Esophagus muscularis mucosa (tissue), 4 donors: ENCODE data around the gene CEMIP2. TPM values are rescaled to one million over a fixed set of nuclear protein-coding genes. Genes with fewer than 3 reads are reported as not detected.

Source experiments
- DNase-seq: peaks from one replicate; pipeline ENCODE4 v3.0.0-alpha.2; 2017; ENCODE audit errors: extremely low spot score
- H3K27ac ChIP-seq, 4 donors: fragments of 200-600 bp; sonication (generic); replicated peaks in 1 of 4; 1 replicate in 3 of 4; 2 replicates in 1 of 4; pipeline ENCODE4 v1.5.1; 2016 to 2019; ENCODE audit warnings: mild to moderate bottlenecking in 1 of 4
- H3K27me3 ChIP-seq, 4 donors: fragments of 200-600 bp; sonication (generic); one replicate each; pipeline versions ENCODE4 v1.5.1 to v1.6.0; 2016 to 2019
- H3K36me3 ChIP-seq, 4 donors: fragments of 200-600 bp; sonication (generic); one replicate each; pipeline ENCODE4 v1.5.1; 2016 to 2019
- H3K4me1 ChIP-seq, 4 donors: fragments of 200-600 bp; sonication (generic); one replicate each; pipeline ENCODE4 v1.5.1; 2016 to 2019
- H3K4me3 ChIP-seq, 4 donors: fragments of 200-600 bp; sonication (generic); 1 replicate in 2 of 4; 2 replicates in 2 of 4; pipeline ENCODE4 v1.5.1; 2016 to 2019; ENCODE audit warnings: mild to moderate bottlenecking in 4 of 4, moderate library complexity in 1 of 4
- H3K9me3 ChIP-seq, 4 donors: fragments of 200-600 bp; sonication (generic); 1 replicate in 3 of 4; 2 replicates in 1 of 4; pipeline ENCODE4 v1.5.1; 2016 to 2019
- EP300 ChIP-seq: sonication (generic); formaldehyde crosslinking; IDR thresholded peaks from one replicate; pipeline ENCODE4 v1.6.1; 2017; ENCODE audit warnings: antibody characterized with exemption
- POLR2A ChIP-seq: fragments of 450-650 bp; IDR thresholded peaks from one replicate; pipeline ENCODE4 v1.6.1; 2017; ENCODE audit warnings: antibody characterized with exemption, moderate library complexity, mild to moderate bottlenecking, low read depth
- POLR2AphosphoS5 ChIP-seq, 2 donors: sonication (generic); formaldehyde crosslinking; IDR thresholded peaks; one replicate each; pipeline ENCODE4 v1.6.1; 2017; ENCODE audit warnings: antibody characterized with exemption in 2 of 2
- WGBS: methylation state at CpG from one replicate; pipeline ENCODE4 v1.1.5; 2018; 5-methylcytosine and 5-hydroxymethylcytosine counted together
- intact Hi-C: fragments of 100-400 bp; cut with DNase I; formaldehyde crosslinking; loops from one replicate; pipeline ENCODE4 v1.15.1; 2023
- total RNA-seq, 4 donors: library from RNA; depleted of rRNA; stranded (reverse); fragments of >200 nt; gene quantifications; one replicate each; pipeline versions ENCODE4 v1.1.0 to v1.2.1, GENCODE V29; 2016
- TF ChIP-seq, protein P1 (sequence below), 3 experiments: fragments of 200-600 bp in 2 of 3; fragments of 450-650 bp in 1 of 3; sonication (generic) in 2 of 3; IDR thresholded peaks; one replicate each; pipeline ENCODE4 v1.5.1; 2017 to 2019; ENCODE audit warnings: antibody characterized with exemption in 3 of 3, mild to moderate bottlenecking in 2 of 3, moderate library complexity in 1 of 3

CEMIP2 gene
- total RNA-seq, 4 donors from 2014 or later: 18.5 to 144 (median 26.8) TPM

DNA sequence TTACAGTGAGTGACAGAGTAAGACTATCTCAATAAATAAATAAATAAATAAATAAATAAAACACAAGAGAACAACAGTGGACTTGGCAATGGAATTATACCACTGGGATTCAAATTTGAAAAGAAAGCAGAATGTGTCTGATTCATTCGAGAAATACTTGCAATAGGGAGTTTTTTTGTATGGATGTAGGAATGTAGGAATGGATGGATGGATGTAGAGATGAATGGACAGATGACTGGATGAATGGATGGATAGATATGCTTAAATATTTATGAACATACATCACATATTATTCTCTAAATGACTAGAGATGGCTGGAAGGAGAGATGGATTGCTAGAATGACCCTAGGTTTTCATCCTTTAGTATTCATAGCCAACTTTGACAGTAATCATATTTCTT is 22.0 kb upstream of the CEMIP2 start:
- Histone ChIP-seq H3K4me3 (no peak overlapping the region), H3K9me3 (no peaks in the 10 kb centered on the region), H3K36me3 (no peaks in the 10 kb centered on the region), H3K27ac (no peak overlapping the region), H3K4me1 (no peaks in the 10 kb centered on the region), H3K27me3 (no peaks in the 10 kb centered on the region)
- DNase-seq: no peak
- TF ChIP-seq POLR2AphosphoS5 (IDR thresholded peaks at IDR 0.05) (no peak), POLR2A (no peak), EP300 (no peak)
- TF ChIP-seq, protein P1, sequence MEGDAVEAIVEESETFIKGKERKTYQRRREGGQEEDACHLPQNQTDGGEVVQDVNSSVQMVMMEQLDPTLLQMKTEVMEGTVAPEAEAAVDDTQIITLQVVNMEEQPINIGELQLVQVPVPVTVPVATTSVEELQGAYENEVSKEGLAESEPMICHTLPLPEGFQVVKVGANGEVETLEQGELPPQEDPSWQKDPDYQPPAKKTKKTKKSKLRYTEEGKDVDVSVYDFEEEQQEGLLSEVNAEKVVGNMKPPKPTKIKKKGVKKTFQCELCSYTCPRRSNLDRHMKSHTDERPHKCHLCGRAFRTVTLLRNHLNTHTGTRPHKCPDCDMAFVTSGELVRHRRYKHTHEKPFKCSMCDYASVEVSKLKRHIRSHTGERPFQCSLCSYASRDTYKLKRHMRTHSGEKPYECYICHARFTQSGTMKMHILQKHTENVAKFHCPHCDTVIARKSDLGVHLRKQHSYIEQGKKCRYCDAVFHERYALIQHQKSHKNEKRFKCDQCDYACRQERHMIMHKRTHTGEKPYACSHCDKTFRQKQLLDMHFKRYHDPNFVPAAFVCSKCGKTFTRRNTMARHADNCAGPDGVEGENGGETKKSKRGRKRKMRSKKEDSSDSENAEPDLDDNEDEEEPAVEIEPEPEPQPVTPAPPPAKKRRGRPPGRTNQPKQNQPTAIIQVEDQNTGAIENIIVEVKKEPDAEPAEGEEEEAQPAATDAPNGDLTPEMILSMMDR (IDR thresholded peaks at IDR 0.05): no peak
- intact Hi-C loops: no loop called here
- 94% methylated on average over 1 of the region's 1 CpG for WGBS

- Histone ChIP-seq H3K27me3 (no peaks in the 10 kb centered on the region), H3K9me3 (no peaks in the 10 kb centered on the region), H3K27ac (no peak overlapping the region), H3K36me3 (no peaks in the 10 kb centered on the region), H3K4me3 (no peak overlapping the region), H3K4me1 (no peaks in the 10 kb centered on the region)
- WGBS: 56% methylated on average over 9 of the region's 9 CpGs
- intact Hi-C loops: no loop called here
- TF ChIP-seq POLR2A (no peak), POLR2AphosphoS5 (IDR thresholded peaks at IDR 0.05) (peak; percentile 13 to 29), EP300 (no peak)
- TF ChIP-seq, protein P1 (IDR thresholded peaks at IDR 0.05): no peak
- no peak for DNase-seq
Observed at GRCh38 chr9:71783120-71783523, 14.8 kb upstream of the CEMIP2 start.

- no peaks in the 10 kb centered on the region for H3K36me3 ChIP-seq
- intact Hi-C loops: no loop called here
- H3K27ac ChIP-seq: no peak overlapping the region
- no peak overlapping the region for H3K4me3 ChIP-seq
- no peaks in the 10 kb centered on the region for H3K4me1 ChIP-seq
- H3K27me3 ChIP-seq: no peaks in the 10 kb centered on the region
- TF ChIP-seq POLR2A: no peak
- no peak for TF ChIP-seq POLR2AphosphoS5 (IDR thresholded peaks at IDR 0.05)
- TF ChIP-seq, protein P1 (IDR thresholded peaks at IDR 0.05): no peak
- H3K9me3 ChIP-seq: no peaks in the 10 kb centered on the region
- DNase-seq: no peak
Observed at GRCh38 chr9:71781391-71781790, 13.1 kb upstream of the CEMIP2 start.

DNA sequence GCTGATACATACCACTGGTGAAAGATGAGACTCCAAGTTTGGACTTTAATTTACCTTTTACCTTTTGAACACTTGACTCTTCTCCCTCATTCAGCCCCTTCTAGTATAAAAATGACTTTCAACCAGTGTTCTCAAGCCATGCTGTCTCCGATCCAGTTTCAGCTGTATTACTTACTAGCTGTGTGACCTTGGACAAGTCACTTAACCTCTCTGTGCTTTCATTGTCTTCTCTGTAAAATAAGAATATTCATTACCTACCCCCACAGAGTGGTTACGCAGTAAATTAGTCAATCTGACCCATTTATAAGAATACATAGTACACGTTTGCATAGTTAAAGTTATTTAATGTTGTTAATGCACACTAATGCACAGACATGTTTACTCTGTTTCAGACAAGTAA is 12.6 kb upstream of the CEMIP2 start:
- Histone ChIP-seq H3K36me3 (no peaks in the 10 kb centered on the region), H3K9me3 (no peaks in the 10 kb centered on the region), H3K4me3 (no peak overlapping the region), H3K27me3 (no peaks in the 10 kb centered on the region), H3K27ac (no peak overlapping the region), H3K4me1 (no peaks in the 10 kb centered on the region)
- DNase-seq: no peak
- intact Hi-C loops: no loop called here
- TF ChIP-seq, protein P1 (IDR thresholded peaks at IDR 0.05): no peak
- TF ChIP-seq POLR2AphosphoS5 (IDR thresholded peaks at IDR 0.05) (no peak), EP300 (no peak), POLR2A (no peak)
- 77% methylated on average over 3 of the region's 3 CpGs for WGBS

DNA sequence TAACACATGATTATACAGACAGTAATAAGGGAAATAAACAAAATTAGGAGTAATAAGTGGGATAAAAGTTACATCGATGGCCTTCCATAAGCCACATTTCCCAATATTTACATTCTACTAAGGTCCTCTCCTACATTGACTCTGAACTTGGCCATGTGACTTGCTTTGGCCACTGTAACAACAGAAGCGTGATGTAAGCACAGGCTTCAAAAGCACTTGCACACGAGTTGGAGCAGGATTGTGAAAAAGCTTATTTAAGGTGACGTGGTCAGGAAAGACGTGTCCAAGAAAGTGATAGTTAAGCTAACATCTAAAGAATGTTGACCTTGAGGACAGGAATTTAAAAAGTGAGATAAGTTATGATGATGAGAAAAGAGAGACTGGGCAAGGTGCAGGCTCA is 9.8 kb upstream of the CEMIP2 start:
- intact Hi-C loops: no loop called here
- Histone ChIP-seq H3K4me1 (no peaks in the 10 kb centered on the region), H3K4me3 (no peak overlapping the region), H3K9me3 (no peaks in the 10 kb centered on the region), H3K27me3 (no peaks in the 10 kb centered on the region), H3K36me3 (no peaks in the 10 kb centered on the region), H3K27ac (no peak overlapping the region)
- 86% methylated on average over 5 of the region's 5 CpGs for WGBS
- TF ChIP-seq, protein P1 (IDR thresholded peaks at IDR 0.05): no peak
- TF ChIP-seq POLR2AphosphoS5 (IDR thresholded peaks at IDR 0.05): no peak
- TF ChIP-seq POLR2A: no peak
- no peak for TF ChIP-seq EP300
- no peak for DNase-seq
